Osteocyte (in vitro differentiated cells): Measurements from ENCODE around the gene CAST. TPM values are rescaled to one million over a fixed set of nuclear protein-coding genes. Genes with fewer than 3 reads are reported as not detected.
A peak's percentile ranks its signal among the peaks of the same experiment; 100 is the strongest.
"Not testable (repeated sequence)": the region's sequence is repeated elsewhere in the genome, so short reads cannot be mapped to it uniquely, and the experiment has no call there.

ENCODE experiments used
- DNase-seq: peaks from one replicate; pipeline ENCODE4 v3.0.0; 2021; ENCODE audit warnings: mixed read lengths; ENCODE audit not compliant: unreplicated experiment; ENCODE audit errors: extremely low spot score
- H3K27ac Mint-ChIP-seq: one replicate; pipeline ENCODE4 v1.8.0; 2021; ENCODE audit warnings: mild to moderate bottlenecking, mixed read lengths; ENCODE audit not compliant: unreplicated experiment
- H3K27me3 Mint-ChIP-seq: one replicate; pipeline ENCODE4 v1.8.0; 2021; ENCODE audit warnings: mixed read lengths; ENCODE audit not compliant: unreplicated experiment
- H3K36me3 Mint-ChIP-seq: one replicate; pipeline ENCODE4 v1.8.0; 2021; ENCODE audit warnings: mixed read lengths; ENCODE audit not compliant: unreplicated experiment
- H3K4me1 Mint-ChIP-seq: one replicate; pipeline ENCODE4 v1.8.0; 2021; ENCODE audit warnings: mixed read lengths; ENCODE audit not compliant: unreplicated experiment
- H3K4me3 Mint-ChIP-seq: one replicate; pipeline ENCODE4 v1.8.0; 2021; ENCODE audit warnings: mild to moderate bottlenecking, moderate library complexity, mixed read lengths; ENCODE audit not compliant: unreplicated experiment
- H3K9me3 Mint-ChIP-seq: one replicate; pipeline ENCODE4 v1.8.0; 2021; ENCODE audit warnings: mixed read lengths; ENCODE audit not compliant: unreplicated experiment
- long read RNA-seq: library from polyadenylated mRNA; unstranded; transcript quantifications from one replicate; pipeline ENCODE4 v2.0.0, GENCODE V29; 2021
- total RNA-seq: library from RNA; stranded (reverse); gene quantifications from 2 replicates; pipeline ENCODE4 v1.2.1, GENCODE V29; 2021
- TF ChIP-seq, protein P1 (sequence below): fragments of 200-600 bp; sonication (generic); IDR thresholded peaks from 2 replicates; pipeline ENCODE4 v1.5.0; 2021; ENCODE audit warnings: antibody characterized with exemption, mild to moderate bottlenecking, moderate library complexity

CAST gene, protein sequence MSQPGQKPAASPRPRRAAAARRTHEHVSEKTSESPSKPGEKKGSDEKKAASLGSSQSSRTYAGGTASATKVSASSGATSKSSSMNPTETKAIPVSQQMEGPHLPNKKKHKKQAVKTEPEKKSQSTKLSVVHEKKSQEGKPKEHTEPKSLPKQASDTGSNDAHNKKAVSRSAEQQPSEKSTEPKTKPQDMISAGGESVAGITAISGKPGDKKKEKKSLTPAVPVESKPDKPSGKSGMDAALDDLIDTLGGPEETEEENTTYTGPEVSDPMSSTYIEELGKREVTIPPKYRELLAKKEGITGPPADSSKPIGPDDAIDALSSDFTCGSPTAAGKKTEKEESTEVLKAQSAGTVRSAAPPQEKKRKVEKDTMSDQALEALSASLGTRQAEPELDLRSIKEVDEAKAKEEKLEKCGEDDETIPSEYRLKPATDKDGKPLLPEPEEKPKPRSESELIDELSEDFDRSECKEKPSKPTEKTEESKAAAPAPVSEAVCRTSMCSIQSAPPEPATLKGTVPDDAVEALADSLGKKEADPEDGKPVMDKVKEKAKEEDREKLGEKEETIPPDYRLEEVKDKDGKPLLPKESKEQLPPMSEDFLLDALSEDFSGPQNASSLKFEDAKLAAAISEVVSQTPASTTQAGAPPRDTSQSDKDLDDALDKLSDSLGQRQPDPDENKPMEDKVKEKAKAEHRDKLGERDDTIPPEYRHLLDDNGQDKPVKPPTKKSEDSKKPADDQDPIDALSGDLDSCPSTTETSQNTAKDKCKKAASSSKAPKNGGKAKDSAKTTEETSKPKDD
- 144 and 154 TPM in 2 replicates for total RNA-seq
- long read RNA-seq, full-length matches to known transcripts = 54 of 200 reads
- long read RNA-seq, partial matches to known transcripts = 73 of 200 reads
- long read RNA-seq, other reads (novel, unspliced or antisense) = 73 of 200 reads

DNA sequence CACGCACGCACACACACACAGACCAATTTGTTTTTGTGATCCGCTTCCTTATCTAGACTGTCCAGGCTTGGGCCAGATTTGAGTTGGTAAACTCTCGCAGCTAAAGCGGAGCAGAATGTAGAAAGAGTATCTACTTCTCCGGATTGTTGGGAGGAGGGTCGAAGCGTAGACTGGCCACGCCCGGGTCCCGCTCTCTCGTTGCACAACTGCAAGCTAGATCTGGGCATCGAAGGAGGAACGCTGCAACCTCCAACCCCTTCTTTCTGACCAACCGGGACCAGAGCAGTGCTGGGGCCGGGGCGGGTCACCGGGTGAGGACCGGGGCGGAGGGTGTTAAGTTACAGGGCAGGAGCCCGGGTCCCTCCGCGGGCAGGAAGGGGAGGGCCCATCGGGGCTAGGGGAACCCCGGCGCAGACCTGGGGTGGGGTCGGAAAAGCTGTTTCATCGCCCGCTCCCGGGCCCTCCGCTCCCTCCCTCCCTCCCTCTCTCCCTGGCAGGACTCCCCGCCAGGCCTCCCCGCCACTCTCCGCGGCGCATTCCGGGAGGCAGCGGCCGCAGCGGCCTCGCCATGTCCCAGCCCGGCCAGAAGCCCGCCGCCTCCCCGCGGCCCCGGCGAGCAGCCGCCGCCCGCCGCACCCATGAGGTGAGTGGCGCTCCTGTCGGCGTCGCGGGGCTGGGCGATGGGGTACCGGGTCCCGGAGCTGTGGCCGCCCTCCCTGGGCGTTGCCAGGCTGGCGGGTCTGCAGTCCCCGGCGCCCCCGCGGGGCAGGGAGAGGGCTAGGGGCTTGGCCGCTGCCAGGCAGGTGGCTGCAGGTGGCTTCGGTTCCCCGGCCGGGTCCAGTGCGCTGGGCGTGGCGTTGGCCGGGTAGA is at the start of gene CAST:
TSS of gene CAST (plus strand) at position 522 of the 870 bp plus-strand sequence. CDS start at position 569, 47 bp downstream.
- H3K9me3 Mint-ChIP-seq = no peaks in the 10 kb centered on the region
- H3K4me1 Mint-ChIP-seq = peaks cover 34% of the 10 kb centered on the region
- peak within 1 kb of the TSS; percentile 94 for H3K4me3 Mint-ChIP-seq
- H3K36me3 Mint-ChIP-seq = no peaks in the 10 kb centered on the region
- DNase-seq = peak; percentile 89
- H3K27me3 Mint-ChIP-seq = no peaks in the 10 kb centered on the region
- TF ChIP-seq, protein P1, sequence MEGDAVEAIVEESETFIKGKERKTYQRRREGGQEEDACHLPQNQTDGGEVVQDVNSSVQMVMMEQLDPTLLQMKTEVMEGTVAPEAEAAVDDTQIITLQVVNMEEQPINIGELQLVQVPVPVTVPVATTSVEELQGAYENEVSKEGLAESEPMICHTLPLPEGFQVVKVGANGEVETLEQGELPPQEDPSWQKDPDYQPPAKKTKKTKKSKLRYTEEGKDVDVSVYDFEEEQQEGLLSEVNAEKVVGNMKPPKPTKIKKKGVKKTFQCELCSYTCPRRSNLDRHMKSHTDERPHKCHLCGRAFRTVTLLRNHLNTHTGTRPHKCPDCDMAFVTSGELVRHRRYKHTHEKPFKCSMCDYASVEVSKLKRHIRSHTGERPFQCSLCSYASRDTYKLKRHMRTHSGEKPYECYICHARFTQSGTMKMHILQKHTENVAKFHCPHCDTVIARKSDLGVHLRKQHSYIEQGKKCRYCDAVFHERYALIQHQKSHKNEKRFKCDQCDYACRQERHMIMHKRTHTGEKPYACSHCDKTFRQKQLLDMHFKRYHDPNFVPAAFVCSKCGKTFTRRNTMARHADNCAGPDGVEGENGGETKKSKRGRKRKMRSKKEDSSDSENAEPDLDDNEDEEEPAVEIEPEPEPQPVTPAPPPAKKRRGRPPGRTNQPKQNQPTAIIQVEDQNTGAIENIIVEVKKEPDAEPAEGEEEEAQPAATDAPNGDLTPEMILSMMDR = no peak
- H3K27ac Mint-ChIP-seq = peak within 1 kb of the TSS; percentile 98

DNA sequence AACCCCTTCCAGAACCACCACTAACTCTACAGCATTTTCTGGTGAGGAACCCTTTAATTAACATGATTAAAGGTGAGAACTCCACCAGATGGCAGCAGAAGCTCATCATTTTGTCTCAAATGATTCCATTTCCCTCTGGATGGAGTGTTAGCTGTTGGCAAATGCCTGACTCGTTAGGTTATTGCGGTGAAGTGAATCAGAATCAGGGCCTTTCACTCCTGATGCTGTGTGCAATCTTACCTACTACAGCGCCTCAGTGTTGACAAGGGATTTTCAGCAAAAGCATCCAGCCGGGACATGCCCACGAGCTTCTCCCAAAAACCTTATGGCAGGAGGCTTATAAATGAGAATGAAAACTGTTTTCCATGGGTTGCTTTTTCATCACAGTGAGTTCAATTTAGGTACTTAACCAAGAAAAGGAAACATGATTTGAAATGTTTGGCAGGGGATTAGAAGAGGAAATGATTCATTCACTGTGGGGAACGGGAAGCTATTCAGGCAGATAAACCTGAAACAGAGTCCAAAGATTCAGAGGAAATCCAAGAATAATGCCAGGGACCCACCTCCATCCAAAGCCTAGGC is 48.0 kb upstream of the CAST start:
- peaks cover 10% of the 10 kb centered on the region for H3K4me1 Mint-ChIP-seq
- TF ChIP-seq, protein P1 = peak; percentile 78

DNA sequence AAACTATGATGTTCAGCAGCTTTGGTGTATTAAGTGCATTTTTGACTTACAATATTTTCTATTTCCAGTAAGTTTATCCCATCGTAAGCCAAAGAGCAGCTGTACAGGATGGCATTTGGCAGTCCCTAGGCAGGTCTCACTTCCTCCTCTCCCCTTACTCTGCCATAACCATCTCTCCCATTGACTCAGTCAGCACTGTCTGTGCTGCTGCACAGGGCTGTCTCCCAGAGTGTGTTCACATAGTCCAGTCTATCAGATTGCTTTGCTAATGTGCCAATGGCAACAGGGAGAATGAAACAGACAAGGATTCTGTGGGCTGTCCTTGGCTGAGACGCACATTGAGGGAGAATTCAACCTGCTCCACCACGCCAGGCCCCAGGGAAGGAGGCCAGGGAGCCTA is 47.0 kb upstream of the CAST start:
- H3K27me3 Mint-ChIP-seq = peaks cover 2% of the 10 kb centered on the region
- peaks cover 10% of the 10 kb centered on the region for H3K4me1 Mint-ChIP-seq

More for the DNA sequence above, 48.0 kb upstream of the CAST start:
- DNase-seq = no peak
- Mint-ChIP-seq H3K36me3 (no peaks in the 10 kb centered on the region), H3K4me3 (peak overlapping the region; percentile 51), H3K27ac (peak overlapping the region; percentile 85), H3K9me3 (no peaks in the 10 kb centered on the region), H3K27me3 (peaks cover 2% of the 10 kb centered on the region)

DNA sequence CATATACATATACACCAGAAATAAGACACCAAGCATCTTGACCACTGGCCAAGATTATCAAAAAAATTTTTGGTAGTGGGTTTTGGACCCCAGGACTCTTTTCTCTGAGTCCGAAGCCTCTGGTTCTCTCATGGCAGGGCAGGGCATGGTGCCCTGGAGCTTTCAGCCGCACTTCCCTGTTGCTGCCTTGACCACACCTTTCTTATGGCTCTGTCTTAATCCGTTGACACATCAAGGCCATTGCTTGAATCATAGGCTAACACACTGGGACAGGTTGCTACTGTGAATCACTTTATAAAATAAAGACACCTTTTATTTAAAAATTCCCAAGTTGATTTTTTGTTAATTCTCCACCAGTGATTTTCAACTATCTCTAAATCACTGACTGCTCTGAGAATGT is 45.4 kb upstream of the CAST start:
- no peaks in the 10 kb centered on the region for H3K9me3 Mint-ChIP-seq
- TF ChIP-seq, protein P1 = no peak
- no peak for DNase-seq
- H3K27me3 Mint-ChIP-seq = peaks cover 2% of the 10 kb centered on the region
- H3K4me3 Mint-ChIP-seq = no peak overlapping the region
- H3K36me3 Mint-ChIP-seq = no peaks in the 10 kb centered on the region
- H3K27ac Mint-ChIP-seq = no peak overlapping the region
- H3K4me1 Mint-ChIP-seq = peaks cover 10% of the 10 kb centered on the region

More for the DNA sequence above, 47.0 kb upstream of the CAST start:
- no peaks in the 10 kb centered on the region for H3K36me3 Mint-ChIP-seq
- TF ChIP-seq, protein P1 = no peak
- no peaks in the 10 kb centered on the region for H3K9me3 Mint-ChIP-seq
- no peak overlapping the region for H3K4me3 Mint-ChIP-seq
- H3K27ac Mint-ChIP-seq = no peak overlapping the region
- DNase-seq = no peak

DNA sequence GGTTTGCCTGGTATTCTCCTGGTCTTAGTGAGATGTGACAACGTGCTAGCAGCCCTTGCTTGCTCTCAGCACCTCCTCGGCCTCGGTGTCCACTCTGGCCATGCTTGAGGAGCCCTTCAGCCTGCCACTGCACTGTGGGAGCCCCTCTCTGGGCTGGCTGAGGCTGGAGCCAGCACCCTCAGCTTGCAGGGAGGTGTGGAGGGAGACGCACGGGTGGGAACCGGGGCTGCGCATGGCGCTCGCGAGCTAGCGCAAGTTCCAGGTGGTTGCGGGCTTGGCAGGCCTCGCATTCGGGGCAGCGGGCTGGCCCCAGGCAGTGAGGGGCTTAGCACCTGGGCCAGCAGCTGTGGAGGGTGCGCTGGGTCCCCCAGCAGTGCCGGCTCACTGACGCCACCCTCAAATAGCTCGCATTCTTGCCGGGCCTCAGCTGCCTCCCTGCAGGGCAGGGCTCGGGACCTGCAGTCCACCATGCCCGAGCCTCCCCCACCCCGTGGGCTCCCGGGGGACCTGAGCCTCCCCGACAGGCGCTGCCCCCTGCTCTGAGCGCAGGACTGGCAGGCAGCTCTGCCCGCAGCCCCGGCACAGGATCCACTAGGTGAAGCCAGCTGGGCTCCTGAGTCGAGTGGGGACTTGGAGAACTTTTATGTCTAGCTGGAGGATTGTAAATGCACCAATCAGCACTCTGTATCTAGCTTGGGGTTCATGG is 43.7 kb upstream of the CAST start:
- H3K9me3 Mint-ChIP-seq, H3K36me3 Mint-ChIP-seq, H3K4me3 Mint-ChIP-seq, DNase-seq, H3K27me3 Mint-ChIP-seq, H3K27ac Mint-ChIP-seq: not testable (repeated sequence)
- peaks cover 10% of the 10 kb centered on the region for H3K4me1 Mint-ChIP-seq
